CD14-positive monocyte (primary cell): ENCODE results near the gene PRR18. TPM values are rescaled to one million over a fixed set of nuclear protein-coding genes. Genes with fewer than 3 reads are reported as not detected.

Experiments used
- DNase-seq, 3 donors: peaks; one replicate each; pipeline ENCODE4 v3.0.0-alpha.2; 2011 to 2022
- H2AFZ ChIP-seq: 2 replicates; pipeline ENCODE4 v1.6.0; 2012; ENCODE audit warnings: mild to moderate bottlenecking, low read depth, low read length, inconsistent platforms; ENCODE audit not compliant: insufficient read depth, poor library complexity, severe bottlenecking
- H3K27ac ChIP-seq, 2 donors: 1 replicate in 1 of 2; 2 replicates in 1 of 2; pipeline ENCODE4 v1.5.1; 2012 to 2013; ENCODE audit warnings: low read length in 2 of 2, control low read depth in 1 of 2, inconsistent platforms in 1 of 2, low read depth in 1 of 2, mild to moderate bottlenecking in 1 of 2
- H3K27me3 ChIP-seq, 2 donors: one replicate each; pipeline versions ENCODE4 v1.6.0 to v1.6.1; 2011 to 2013; ENCODE audit warnings: low read length in 2 of 2; ENCODE audit not compliant: control insufficient read depth in 2 of 2, insufficient read depth in 2 of 2
- H3K36me3 ChIP-seq, 2 donors: replicated peaks in 1 of 2; 1 replicate in 1 of 2; 2 replicates in 1 of 2; pipeline versions ENCODE4 v1.5.1 to v1.6.1; 2012 to 2013; ENCODE audit warnings: low read length in 2 of 2, control low read depth in 1 of 2, inconsistent platforms in 1 of 2, mild to moderate bottlenecking in 1 of 2; ENCODE audit not compliant: insufficient read depth in 2 of 2, control insufficient read depth in 1 of 2
- H3K4me1 ChIP-seq, 2 donors: 1 replicate in 1 of 2; 2 replicates in 1 of 2; pipeline versions ENCODE4 v1.5.1 to v1.6.1; 2012 to 2013; ENCODE audit warnings: low read length in 2 of 2, control low read depth in 1 of 2, inconsistent platforms in 1 of 2, mild to moderate bottlenecking in 1 of 2, moderate library complexity in 1 of 2; ENCODE audit not compliant: insufficient read depth in 2 of 2, control insufficient read depth in 1 of 2
- H3K4me2 ChIP-seq: replicated peaks from 2 replicates; pipeline ENCODE3; 2012; ENCODE audit warnings: low read length, moderate library complexity, mild to moderate bottlenecking; ENCODE audit not compliant: poor library complexity, severe bottlenecking; ENCODE audit errors: extremely low read depth
- H3K4me3 ChIP-seq, 3 experiments: fragments of 200-600 bp in 1 of 3; sonication (generic) in 1 of 3; replicated peaks in 1 of 3; 1 replicate in 2 of 3; 2 replicates in 1 of 3; pipeline ENCODE4 v1.5.1; 2011 to 2013; ENCODE audit warnings: low read length in 3 of 3, mild to moderate bottlenecking in 3 of 3, control low read depth in 2 of 3, low read depth in 2 of 3, inconsistent platforms in 1 of 3, moderate library complexity in 1 of 3
- H3K79me2 ChIP-seq: 2 replicates; pipeline ENCODE4 v1.6.0; 2012; ENCODE audit warnings: mild to moderate bottlenecking, control low read depth, inconsistent platforms, low read length, moderate library complexity; ENCODE audit not compliant: insufficient read depth
- H3K9ac ChIP-seq: 2 replicates; pipeline ENCODE4 v1.6.0; 2017; ENCODE audit warnings: low read length, mild to moderate bottlenecking; ENCODE audit not compliant: insufficient read depth, poor library complexity, severe bottlenecking
- H3K9me3 ChIP-seq, 2 donors: replicated peaks in 1 of 2; 1 replicate in 1 of 2; 2 replicates in 1 of 2; pipeline versions ENCODE4 v1.5.1 to v1.6.1; 2012 to 2013; ENCODE audit warnings: low read length in 2 of 2, control low read depth in 1 of 2; ENCODE audit not compliant: control insufficient read depth in 1 of 2, insufficient read depth in 1 of 2
- H4K20me1 ChIP-seq: 2 replicates; pipeline ENCODE4 v1.6.0; 2012; ENCODE audit warnings: mild to moderate bottlenecking, low read length, control low read depth, moderate library complexity; ENCODE audit not compliant: insufficient read depth
- H3K27ac Mint-ChIP-seq, 7 donors: one replicate each; pipeline ENCODE4 v1.8.0; 2020; ENCODE audit warnings: mild to moderate bottlenecking in 7 of 7, mixed read lengths in 7 of 7, moderate library complexity in 6 of 7, inconsistent platforms in 2 of 7
- H3K27me3 Mint-ChIP-seq, 3 donors: one replicate each; pipeline ENCODE4 v1.8.0; 2021 to 2022; ENCODE audit warnings: low read depth in 3 of 3, mild to moderate bottlenecking in 3 of 3, mixed read lengths in 3 of 3, moderate library complexity in 3 of 3, inconsistent platforms in 1 of 3
- H3K36me3 Mint-ChIP-seq, 2 donors: one replicate each; pipeline ENCODE4 v1.8.0; 2020; ENCODE audit warnings: mixed read lengths in 2 of 2, inconsistent platforms in 1 of 2, mild to moderate bottlenecking in 1 of 2
- H3K4me1 Mint-ChIP-seq: one replicate; pipeline ENCODE4 v1.8.0; 2020; ENCODE audit warnings: mild to moderate bottlenecking, mixed read lengths
- H3K4me3 Mint-ChIP-seq, 2 donors: one replicate each; pipeline ENCODE4 v1.8.0; 2020; ENCODE audit warnings: mild to moderate bottlenecking in 2 of 2, mixed read lengths in 2 of 2, moderate library complexity in 1 of 2
- H3K9me3 Mint-ChIP-seq, 7 donors: one replicate each; pipeline ENCODE4 v1.8.0; 2020 to 2022; ENCODE audit warnings: mixed read lengths in 7 of 7, mild to moderate bottlenecking in 6 of 7, moderate library complexity in 6 of 7, inconsistent platforms in 2 of 7
- CTCF ChIP-seq: fragments of 200-600 bp; IDR thresholded peaks from one replicate; pipeline ENCODE4 v1.8.0; 2022; ENCODE audit warnings: antibody characterized with exemption, mild to moderate bottlenecking
- WGBS: methylation state at CpG from one replicate; pipeline ENCODE4 v1.1.5; 2013; ENCODE audit warnings: missing lambda C conversion rate; ENCODE audit not compliant: insufficient coverage; 5-methylcytosine and 5-hydroxymethylcytosine counted together
- intact Hi-C, 2 donors: fragments of 100-400 bp; cut with micrococcal nuclease; formaldehyde crosslinking; loops; one replicate each; pipeline versions ENCODE4 v1.15.0 to v1.15.1; 2023
- polyA plus RNA-seq, 3 donors: library from polyadenylated mRNA; depleted of rRNA in 1 of 3; unstranded in 2 of 3; stranded (reverse) in 1 of 3; fragments of 300-500 nt in 2 of 3; fragments of >200 nt in 1 of 3; fragmentation: Illumina TruSeq in 2 of 3; gene quantifications; 1 replicate in 2 of 3; 2 replicates in 1 of 3; pipeline ENCODE4 v1.2.3, GENCODE V29; 2012 to 2021

The PRR18 gene
- polyA plus RNA-seq, 3 donors = not detected

DNA sequence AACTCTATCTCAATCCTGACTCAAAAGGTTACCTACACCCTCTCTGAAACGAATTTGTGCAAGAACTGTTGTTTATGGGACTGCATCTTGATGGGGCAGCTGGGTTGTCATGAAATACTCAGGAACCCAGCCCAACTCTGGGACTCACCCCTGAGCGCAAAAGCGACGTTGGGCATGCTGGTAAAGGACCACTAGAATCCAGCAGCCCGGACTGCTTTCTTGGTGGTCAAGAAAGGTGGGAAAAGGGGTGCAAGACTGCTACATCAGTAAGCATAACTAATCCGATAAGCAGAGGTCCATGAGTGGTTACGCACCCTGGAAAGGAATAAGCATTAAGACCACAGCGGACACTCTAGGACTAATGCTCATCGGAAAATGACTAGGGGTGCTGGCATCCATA lies 6.3 kb upstream of the PRR18 start:
- H3K4me1 Mint-ChIP-seq = no peaks in the 10 kb centered on the region
- no peak overlapping the region for H3K4me3 Mint-ChIP-seq
- intact Hi-C loops = no loop called here
- H3K27me3 Mint-ChIP-seq = peaks cover 14 to 21% (median 21%) of the 10 kb centered on the region in 3 donors
- H3K27ac Mint-ChIP-seq = no peak overlapping the region
- H3K36me3 Mint-ChIP-seq = peaks cover 10 to 13% of the 10 kb centered on the region in 2 donors
- Histone ChIP-seq H3K36me3 (peaks cover 3 to 10% of the 10 kb centered on the region in 2 donors), H3K4me1 (no peaks in the 10 kb centered on the region), H3K27me3 (peaks cover 4 to 11% of the 10 kb centered on the region in 2 donors), H3K4me2 (no peak overlapping the region), H3K4me3 (no peak overlapping the region), H3K9me3 (peaks cover 0 to 5% of the 10 kb centered on the region in 2 donors), H3K79me2 (no peaks in the 10 kb centered on the region), H2AFZ (no peak overlapping the region), H4K20me1 (peaks cover 6% of the 10 kb centered on the region), H3K27ac (no peak overlapping the region), H3K9ac (no peak overlapping the region)
- no peak for TF ChIP-seq CTCF
- 93% methylated on average over 5 of the region's 9 CpGs for whole genome bisulfite sequencing
- DNase-seq = no peak
- peaks cover 0 to 6% (median 0%) of the 10 kb centered on the region in 7 donors for H3K9me3 Mint-ChIP-seq

GRCh38 chr6:166313255-166314070 lies 5.3 kb upstream of the PRR18 start:
- H3K9ac ChIP-seq = no peak overlapping the region

More at GRCh38 chr6:166313255-166314070, 5.3 kb upstream of the PRR18 start:
- H3K4me3 ChIP-seq = no peak overlapping the region
- peaks cover 1% of the 10 kb centered on the region in 2 donors for H3K4me1 ChIP-seq
- TF ChIP-seq CTCF = peak; percentile 74
- Mint-ChIP-seq H3K4me1 (peaks cover 3% of the 10 kb centered on the region), H3K27ac (no peak overlapping the region), H3K4me3 (no peak overlapping the region), H3K27me3 (peaks cover 24 to 31% (median 29%) of the 10 kb centered on the region in 3 donors), H3K9me3 (peaks cover 0 to 6% (median 0%) of the 10 kb centered on the region in 7 donors), H3K36me3 (peaks cover under 1 to 3% of the 10 kb centered on the region in 2 donors)
- no peaks in the 10 kb centered on the region for H4K20me1 ChIP-seq
- 79% methylated on average over 7 of the region's 18 CpGs for WGBS
- peak; percentile 32 to 57 (median 57) for DNase-seq
- intact Hi-C loops = loop anchor here in 1 of 2 donors (2.0 kb wide), 1 partner anchor 87 kb away; no protein-coding TSS in a partner anchor
- no peak overlapping the region for H3K4me2 ChIP-seq
- no peaks in the 10 kb centered on the region for H3K79me2 ChIP-seq
- no peaks in the 10 kb centered on the region for H3K36me3 ChIP-seq
- peaks cover 0 to 8% of the 10 kb centered on the region in 2 donors for H3K9me3 ChIP-seq
- peaks cover 14 to 21% of the 10 kb centered on the region in 2 donors for H3K27me3 ChIP-seq
- no peak overlapping the region for H3K27ac ChIP-seq
- H2AFZ ChIP-seq = no peak overlapping the region
